Ramos (cell line): ENCODE results near the gene FGF4.

Source experiments
- in situ Hi-C: fragments of 300-500 bp; cut with MboI; formaldehyde crosslinking; loops from one replicate; pipeline ENCODE4 v1.14.3; 2022; ENCODE audit warnings: low sequenced_read_pairs; ENCODE audit not compliant: unreplicated experiment

The FGF4 gene

GRCh38 chr11:69730500-69730899, 44.6 kb downstream of the FGF4 start:
- in situ Hi-C loops, result no loop called here

- in situ Hi-C loops, result no loop called here
These were observed 45.9 kb downstream of the FGF4 start for GRCh38 chr11:69729252-69729651.

- in situ Hi-C loops, result no loop called here
These were observed 47.9 kb downstream of the FGF4 start for GRCh38 chr11:69727266-69727665.

GRCh38 chr11:69726481-69726880, 48.7 kb downstream of the FGF4 start:
- in situ Hi-C loops, result no loop called here

GRCh38 chr11:69726019-69726418, 49.1 kb downstream of the FGF4 start:
- in situ Hi-C loops, result no loop called here

GRCh38 chr11:69721745-69722144, 53.4 kb downstream of the FGF4 start:
- in situ Hi-C loops, result no loop called here

GRCh38 chr11:69721106-69721505, 54.0 kb downstream of the FGF4 start:
- in situ Hi-C loops, result no loop called here
